ENCODE data around the gene STARD10.
A peak's percentile ranks its signal among the peaks of the same experiment; 100 is the strongest.

Gene STARD10

GRCh38 chr11:72769680-72770079 lies 24.2 kb downstream of the STARD10 start:
- DNase-seq (no peak), ATAC-seq (no peak)
- H3K4me1 Mint-ChIP-seq: no peaks in the 10 kb centered on the region

GRCh38 chr11:72768581-72768980 lies 25.3 kb downstream of the STARD10 start:
- H3K27me3 Mint-ChIP-seq: no peaks in the 10 kb centered on the region
- no peaks in the 10 kb centered on the region for H3K9me3 Mint-ChIP-seq
- ATAC-seq (no peak), DNase-seq (no peak)
- H3K4me1 Mint-ChIP-seq: peaks cover 7% of the 10 kb centered on the region
- H3K4me3 Mint-ChIP-seq: no peak overlapping the region
- no peak overlapping the region for H3K27ac Mint-ChIP-seq

More at GRCh38 chr11:72769680-72770079, 24.2 kb downstream of the STARD10 start:
- Mint-ChIP-seq H3K9me3 (no peaks in the 10 kb centered on the region), H3K27ac (no peak overlapping the region), H3K27me3 (no peaks in the 10 kb centered on the region), H3K4me3 (no peak overlapping the region)

GRCh38 chr11:72767203-72768062 lies 26.4 kb downstream of the STARD10 start:
- ATAC-seq (no peak), DNase-seq (no peak)
- H3K27ac Mint-ChIP-seq: no peak overlapping the region
- H3K4me3 Mint-ChIP-seq: no peak overlapping the region
- no peaks in the 10 kb centered on the region for H3K9me3 Mint-ChIP-seq
- H3K27me3 Mint-ChIP-seq: no peaks in the 10 kb centered on the region
- peaks cover 18% of the 10 kb centered on the region for H3K4me1 Mint-ChIP-seq

- no peak for ATAC-seq
- Mint-ChIP-seq H3K4me3 (no peak overlapping the region), H3K4me1 (peaks cover 24% of the 10 kb centered on the region), H3K27ac (no peak overlapping the region), H3K27me3 (no peaks in the 10 kb centered on the region), H3K9me3 (no peaks in the 10 kb centered on the region)
- no peak for DNase-seq
Measured at GRCh38 chr11:72766152-72766902, 27.5 kb downstream of the STARD10 start.

GRCh38 chr11:72764503-72764902 lies 29.3 kb downstream of the STARD10 start:
- H3K4me3 Mint-ChIP-seq: no peak overlapping the region
- peaks cover 32% of the 10 kb centered on the region for H3K4me1 Mint-ChIP-seq
- H3K9me3 Mint-ChIP-seq: no peaks in the 10 kb centered on the region
- no peak for ATAC-seq
- no peaks in the 10 kb centered on the region for H3K27me3 Mint-ChIP-seq
- no peak for DNase-seq
- H3K27ac Mint-ChIP-seq: no peak overlapping the region

- ATAC-seq: no peak
- Mint-ChIP-seq H3K27me3 (no peaks in the 10 kb centered on the region), H3K9me3 (no peaks in the 10 kb centered on the region)
Measured at GRCh38 chr11:72763823-72764222, 30.0 kb downstream of the STARD10 start.

GRCh38 chr11:72762641-72763304 lies 31.1 kb downstream of the STARD10 start:
- Mint-ChIP-seq H3K27ac (no peak overlapping the region), H3K27me3 (no peaks in the 10 kb centered on the region), H3K4me3 (peak overlapping the region in 1 of 2 donors; percentile 41), H3K4me1 (peaks cover 38% of the 10 kb centered on the region), H3K9me3 (no peaks in the 10 kb centered on the region)
- ATAC-seq (peak; percentile 98), DNase-seq (peak in 1 of 2 donors; percentile 63)

More at GRCh38 chr11:72763823-72764222, 30.0 kb downstream of the STARD10 start:
- Mint-ChIP-seq H3K4me3 (no peak overlapping the region), H3K4me1 (peaks cover 38% of the 10 kb centered on the region), H3K27ac (peak overlapping the region in 1 of 2 donors; percentile 38)
- no peak for DNase-seq

- Mint-ChIP-seq H3K27me3 (no peaks in the 10 kb centered on the region), H3K9me3 (no peaks in the 10 kb centered on the region), H3K4me3 (no peak overlapping the region), H3K27ac (peak overlapping the region in 1 of 2 donors; percentile 37), H3K4me1 (peaks cover 38% of the 10 kb centered on the region)
- DNase-seq: no peak
- ATAC-seq: no peak
Measured at GRCh38 chr11:72760539-72761405, 33.1 kb downstream of the STARD10 start.

- H3K27ac Mint-ChIP-seq: no peak overlapping the region
- no peaks in the 10 kb centered on the region for H3K9me3 Mint-ChIP-seq
Measured at GRCh38 chr11:72759468-72759985, 34.3 kb downstream of the STARD10 start.

GRCh38 chr11:72758690-72759389 lies 35.0 kb downstream of the STARD10 start:
- Mint-ChIP-seq H3K4me1 (peaks cover 34% of the 10 kb centered on the region), H3K27me3 (no peaks in the 10 kb centered on the region), H3K4me3 (no peak overlapping the region), H3K9me3 (no peaks in the 10 kb centered on the region), H3K27ac (no peak overlapping the region)
- no peak for ATAC-seq
- no peak for DNase-seq

More at GRCh38 chr11:72759468-72759985, 34.3 kb downstream of the STARD10 start:
- H3K4me1 Mint-ChIP-seq: peaks cover 38% of the 10 kb centered on the region
- ATAC-seq (no peak), DNase-seq (no peak)
- no peak overlapping the region for H3K4me3 Mint-ChIP-seq
- H3K27me3 Mint-ChIP-seq: no peaks in the 10 kb centered on the region

- Mint-ChIP-seq H3K27ac (no peak overlapping the region), H3K4me3 (no peak overlapping the region), H3K9me3 (no peaks in the 10 kb centered on the region), H3K27me3 (no peaks in the 10 kb centered on the region), H3K4me1 (peaks cover 32% of the 10 kb centered on the region)
- DNase-seq: no peak
- ATAC-seq: no peak
Measured at GRCh38 chr11:72758304-72758689, 35.5 kb downstream of the STARD10 start.

- Mint-ChIP-seq H3K4me3 (no peak overlapping the region), H3K27ac (no peak overlapping the region), H3K4me1 (peaks cover 32% of the 10 kb centered on the region), H3K9me3 (no peaks in the 10 kb centered on the region), H3K27me3 (no peaks in the 10 kb centered on the region)
- DNase-seq: no peak
- ATAC-seq: no peak
Measured at GRCh38 chr11:72755713-72756285, 38.0 kb downstream of the STARD10 start.

GRCh38 chr11:72754544-72755155 lies 39.2 kb downstream of the STARD10 start:
- no peaks in the 10 kb centered on the region for H3K27me3 Mint-ChIP-seq
- DNase-seq (no peak), ATAC-seq (no peak)
- no peak overlapping the region for H3K4me3 Mint-ChIP-seq
- H3K27ac Mint-ChIP-seq: no peak overlapping the region
- no peaks in the 10 kb centered on the region for H3K9me3 Mint-ChIP-seq
- peaks cover 42% of the 10 kb centered on the region for H3K4me1 Mint-ChIP-seq

- DNase-seq (no peak), ATAC-seq (no peak)
- H3K27me3 Mint-ChIP-seq: no peaks in the 10 kb centered on the region
- H3K9me3 Mint-ChIP-seq: no peaks in the 10 kb centered on the region
- H3K4me3 Mint-ChIP-seq: no peak overlapping the region
- peaks cover 42% of the 10 kb centered on the region for H3K4me1 Mint-ChIP-seq
- no peak overlapping the region for H3K27ac Mint-ChIP-seq
Measured at GRCh38 chr11:72754149-72754543, 39.7 kb downstream of the STARD10 start.
